GM12872 (cell line): Measurements from ENCODE around the gene AEBP1.

Experiments used
- CTCF ChIP-seq: IDR thresholded peaks from 3 replicates; pipeline ENCODE4 v1.5.1; 2011; ENCODE audit warnings: low read depth, mild to moderate bottlenecking, low read length, moderate library complexity; ENCODE audit not compliant: insufficient read depth

Gene AEBP1

GRCh38 chr7:44131173-44132029 is 27.3 kb downstream of the AEBP1 start:
- TF ChIP-seq CTCF: peak; percentile 38; the same call in 1 of the 3 replicates

GRCh38 chr7:44132039-44132438 is 27.9 kb downstream of the AEBP1 start:
- no peak for TF ChIP-seq CTCF

- no peak for TF ChIP-seq CTCF
Observed at GRCh38 chr7:44133295-44133694, 29.1 kb downstream of the AEBP1 start.

- no peak for TF ChIP-seq CTCF
Observed at GRCh38 chr7:44134943-44135628, 30.9 kb downstream of the AEBP1 start.

- no peak for TF ChIP-seq CTCF
Observed at GRCh38 chr7:44136731-44137130, 32.6 kb downstream of the AEBP1 start.

GRCh38 chr7:44138698-44139097 is 34.6 kb downstream of the AEBP1 start:
- TF ChIP-seq CTCF: peak; percentile 20; the same call in 1 of the 3 replicates

GRCh38 chr7:44139311-44140010 is 35.3 kb downstream of the AEBP1 start:
- TF ChIP-seq CTCF: no peak
